Activated CD4-positive, alpha-beta T cell treated with anti-CD3 and anti-CD28 coated beads, Interleukin-2, amount 50 U/mL, for 1 hour (primary cell): Measurements from ENCODE around the gene DLST.

Source experiments
- DNase-seq: peaks from one replicate; pipeline ENCODE4 v3.0.0-alpha.2; 2020

The DLST gene

DNA sequence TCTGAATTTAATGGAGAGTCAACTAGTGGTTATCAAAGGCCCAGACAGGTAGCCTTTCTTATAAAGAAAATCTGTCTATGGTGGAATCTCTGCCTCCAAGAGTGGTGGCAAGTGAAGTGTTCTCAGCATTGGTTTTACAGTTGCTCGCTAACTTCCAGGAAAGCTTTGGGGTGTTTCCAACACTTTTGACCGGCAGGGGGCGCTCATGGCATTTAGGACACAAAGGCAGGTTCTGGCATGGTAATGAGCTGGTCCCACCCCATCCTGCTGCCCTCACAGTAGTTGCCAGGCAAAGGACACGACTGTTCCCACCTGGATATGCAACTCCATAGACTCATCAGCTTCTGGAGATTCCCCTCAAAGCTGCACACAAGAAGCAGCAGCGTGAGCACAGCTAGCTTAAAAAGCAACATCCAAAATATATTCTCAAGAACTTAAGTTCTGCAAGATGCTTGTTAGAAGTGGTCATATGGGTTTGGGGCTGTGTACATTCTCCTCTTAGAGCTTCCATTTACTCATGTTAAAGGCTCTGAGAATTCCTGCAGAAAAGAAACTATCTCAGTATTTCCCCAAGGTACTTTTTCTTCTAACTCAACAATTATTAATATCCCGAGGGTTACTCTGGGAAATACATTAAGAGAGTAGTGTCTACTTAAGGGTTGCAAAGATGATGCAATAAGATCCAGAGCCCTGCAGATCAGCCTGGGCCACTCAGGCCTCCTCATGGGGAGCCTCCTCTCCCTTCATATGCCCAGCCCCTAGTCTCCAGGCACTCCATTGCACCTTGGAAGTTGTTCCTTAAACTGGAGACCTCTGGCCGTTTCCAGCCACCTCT is 20.6 kb upstream of the DLST start:
- peak; percentile 96 for DNase-seq

DNA sequence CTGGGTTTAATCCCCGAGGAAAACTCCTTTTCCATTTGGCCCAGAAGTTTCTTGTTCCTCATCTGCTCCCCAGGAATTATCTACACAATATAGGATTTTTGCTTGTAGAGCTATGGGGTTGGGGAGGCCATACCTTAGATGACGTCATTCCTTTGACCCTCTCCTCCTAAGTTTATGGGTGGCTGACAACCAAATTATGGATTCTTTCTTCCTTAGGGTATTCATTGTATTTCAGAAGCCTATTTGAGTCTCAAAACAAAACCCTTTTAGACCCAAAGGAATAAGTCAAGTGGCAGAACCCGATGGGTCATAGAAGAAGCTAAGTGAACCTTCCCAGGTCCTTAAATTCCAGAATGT is 20.0 kb upstream of the DLST start:
- DNase-seq, result no peak

- no peak for DNase-seq
Observed at GRCh38 chr14:74863274-74863673, 18.4 kb upstream of the DLST start.

DNA sequence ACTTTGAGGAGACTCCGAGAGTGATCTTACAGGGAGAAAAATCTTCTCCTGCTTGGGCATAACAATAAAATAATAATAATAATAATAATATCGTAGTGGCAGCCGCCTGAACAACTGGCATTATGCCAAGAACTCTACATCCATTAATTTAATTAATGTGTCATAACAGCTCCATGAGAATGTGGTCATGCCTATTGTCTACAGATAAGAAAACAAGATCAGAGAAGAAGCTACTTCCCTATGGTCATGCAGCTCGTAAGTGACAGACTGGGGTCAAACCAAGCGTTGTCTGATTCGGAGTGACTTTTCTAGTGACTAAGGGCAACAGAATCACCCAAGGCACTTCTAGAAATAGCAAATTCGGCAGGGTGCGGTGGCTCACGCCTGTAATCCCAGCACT is 17.5 kb upstream of the DLST start:
- no peak for DNase-seq

DNA sequence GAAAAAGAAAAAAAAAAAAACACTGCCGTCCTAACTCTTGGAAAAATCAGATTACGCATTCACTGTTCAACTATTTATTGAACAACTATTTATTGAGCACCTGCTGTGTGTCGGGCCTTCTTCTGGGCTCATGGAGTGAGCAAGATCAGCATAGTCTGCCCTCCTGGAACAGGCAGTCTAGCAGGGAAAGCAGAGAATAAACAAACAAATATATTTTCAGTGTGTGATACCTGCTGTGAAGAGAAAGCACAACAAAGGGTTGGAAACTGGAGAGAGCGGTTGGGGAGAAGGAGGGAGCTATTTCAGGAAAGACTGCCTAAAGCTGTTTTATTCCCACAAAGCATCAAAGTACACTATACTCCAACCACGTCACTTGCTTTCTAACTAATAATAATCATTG is 16.6 kb upstream of the DLST start:
- no peak for DNase-seq

GRCh38 chr14:74866708-74867389 is 14.9 kb upstream of the DLST start:
- no peak for DNase-seq

DNA sequence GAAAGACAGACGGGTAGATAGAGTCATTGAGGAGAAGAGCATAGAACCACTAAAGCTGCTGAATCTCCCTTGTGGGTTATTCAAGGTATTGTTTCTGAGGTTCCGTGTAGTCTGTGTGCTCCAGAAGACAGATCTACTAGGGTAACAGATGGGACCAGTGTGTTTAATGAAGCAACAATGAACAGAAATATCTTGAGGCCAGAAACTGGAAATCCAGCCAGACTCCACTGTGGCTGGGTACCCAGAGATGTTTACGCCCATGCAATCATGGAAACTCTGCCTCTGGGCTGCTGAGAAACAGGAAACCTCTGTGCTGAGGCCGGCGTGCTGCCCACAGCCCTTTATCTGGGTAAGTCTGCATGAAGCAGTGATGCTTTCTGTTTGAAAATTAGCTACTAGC is 14.0 kb upstream of the DLST start:
- peak; percentile 54 for DNase-seq

DNA sequence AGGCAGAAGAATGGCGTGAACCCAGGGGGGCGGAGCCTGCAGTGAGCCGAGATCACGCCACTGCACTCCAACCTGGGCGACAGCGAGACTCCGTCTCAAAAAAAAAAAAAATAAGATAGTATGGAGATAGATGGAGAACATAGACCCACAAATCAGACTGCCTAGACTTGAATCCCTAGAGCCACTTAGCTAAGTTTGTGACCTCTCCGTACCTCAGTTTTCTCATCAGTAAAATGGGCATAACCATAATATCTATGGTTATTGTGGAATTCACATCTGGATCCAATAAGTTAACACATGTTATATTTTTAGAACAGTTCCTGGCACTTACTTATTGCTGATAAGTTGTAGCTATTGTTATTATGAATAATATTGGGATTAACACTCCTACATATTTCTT is 13.0 kb upstream of the DLST start:
- no peak for DNase-seq

DNA sequence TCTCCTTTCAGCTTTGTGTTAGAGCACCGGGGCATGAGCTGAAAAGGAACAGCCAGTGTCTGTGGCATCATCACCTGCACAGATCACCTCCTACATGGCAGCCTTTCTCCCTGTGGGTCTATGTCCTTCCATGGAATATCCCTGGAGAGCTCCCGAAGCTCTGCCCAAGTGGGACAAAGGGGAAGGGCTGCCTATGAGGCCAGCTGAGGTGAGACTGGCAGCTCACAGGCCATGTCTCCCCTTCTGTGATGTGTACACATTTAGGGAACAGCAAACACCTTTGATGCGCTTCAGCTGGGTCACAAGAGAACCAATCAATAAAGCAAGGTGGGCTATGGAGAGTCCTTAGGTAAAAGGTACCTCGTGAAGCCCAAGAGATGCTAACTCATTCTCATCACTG is 9.9 kb upstream of the DLST start:
- DNase-seq, result no peak

GRCh38 chr14:74875204-74875603 is 6.5 kb upstream of the DLST start:
- no peak for DNase-seq

DNA sequence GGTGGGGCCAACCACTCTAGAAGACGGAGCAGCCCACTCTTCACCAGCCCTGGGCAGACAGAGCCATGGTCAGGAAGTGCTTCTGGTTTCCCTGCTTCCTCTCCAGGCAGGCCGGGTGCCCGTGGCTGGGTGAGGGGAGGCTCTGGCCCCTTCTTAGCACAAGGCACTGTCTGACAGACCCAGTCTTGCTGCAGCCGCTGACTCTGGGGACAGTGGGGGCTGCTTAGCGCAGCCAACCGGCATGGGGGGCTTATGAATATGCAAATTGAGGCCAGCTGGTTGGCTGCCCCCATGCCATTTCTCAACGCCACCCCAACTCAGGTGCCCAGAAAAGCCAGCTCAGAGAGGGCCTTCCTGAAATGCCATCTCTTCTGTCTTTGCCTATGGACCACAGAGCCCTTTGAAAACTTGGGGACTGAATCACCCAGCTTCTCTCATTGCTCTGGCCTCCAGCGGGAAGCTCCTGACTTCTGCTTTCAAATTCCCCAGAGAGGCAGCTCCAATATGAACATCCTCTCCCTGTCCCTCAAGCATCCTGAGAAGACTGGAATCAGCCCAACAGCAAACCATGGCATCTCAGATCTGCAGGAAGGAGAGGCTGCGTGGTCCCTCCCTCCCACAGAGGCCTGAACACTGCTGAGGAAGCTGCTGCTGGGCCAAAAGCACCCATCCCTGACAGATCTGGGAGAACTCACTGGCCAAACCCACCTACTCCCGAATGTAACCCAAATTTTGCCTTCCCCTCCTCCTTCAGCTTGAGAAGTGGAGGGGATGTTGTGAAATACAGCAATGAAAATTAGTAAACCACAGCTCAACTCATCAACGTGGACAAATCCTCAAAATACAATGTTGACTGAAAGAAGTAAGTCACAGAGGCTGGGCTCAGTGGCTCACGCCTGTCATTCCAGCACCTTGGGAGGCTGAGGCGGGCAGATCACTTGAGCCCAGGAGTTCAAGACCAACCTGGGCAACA is 5.5 kb upstream of the DLST start, which contains the start of gene PROX2:
Gene PROX2, minus strand, starts transcription at position 205 of the 973 bp plus-strand sequence. CDS start 12,311 bp downstream, outside the sequence.
- DNase-seq, result peak; percentile 8

DNA sequence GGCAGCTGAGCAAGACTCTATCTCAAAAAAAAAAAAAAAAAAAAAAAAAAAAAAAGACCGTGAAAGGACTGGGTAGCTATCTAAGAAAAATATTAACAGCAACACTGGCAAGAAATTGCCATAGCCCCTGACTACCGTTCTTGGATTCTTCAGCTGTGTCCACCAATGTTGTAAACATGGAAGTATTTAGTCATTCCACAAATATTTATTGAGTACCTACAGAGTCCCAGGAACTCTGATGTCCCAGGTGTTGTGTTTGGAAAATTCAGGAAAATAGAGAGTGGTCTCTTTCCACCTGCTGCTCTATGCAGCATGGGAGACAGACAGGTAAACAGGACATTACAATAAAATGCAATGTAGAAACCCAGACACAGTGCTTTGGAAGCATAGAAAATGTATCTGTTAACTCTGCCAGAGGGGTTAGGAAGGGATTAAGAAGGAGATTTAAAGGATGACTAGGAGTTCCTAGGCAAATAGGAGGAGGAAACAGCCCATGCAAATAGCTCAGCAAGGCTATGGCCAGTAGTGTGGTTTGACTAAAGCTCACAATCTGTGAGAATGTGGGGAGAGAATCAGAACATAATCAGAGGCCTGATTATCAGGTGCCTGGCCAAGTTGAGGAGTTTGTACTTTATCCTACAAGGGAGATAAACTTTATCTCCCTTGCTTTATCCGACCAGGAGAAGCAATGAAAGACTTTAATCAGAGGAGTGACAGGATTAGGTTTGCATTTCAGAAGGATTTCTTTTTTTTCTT is 2.1 kb upstream of the DLST start:
- no peak for DNase-seq

DNA sequence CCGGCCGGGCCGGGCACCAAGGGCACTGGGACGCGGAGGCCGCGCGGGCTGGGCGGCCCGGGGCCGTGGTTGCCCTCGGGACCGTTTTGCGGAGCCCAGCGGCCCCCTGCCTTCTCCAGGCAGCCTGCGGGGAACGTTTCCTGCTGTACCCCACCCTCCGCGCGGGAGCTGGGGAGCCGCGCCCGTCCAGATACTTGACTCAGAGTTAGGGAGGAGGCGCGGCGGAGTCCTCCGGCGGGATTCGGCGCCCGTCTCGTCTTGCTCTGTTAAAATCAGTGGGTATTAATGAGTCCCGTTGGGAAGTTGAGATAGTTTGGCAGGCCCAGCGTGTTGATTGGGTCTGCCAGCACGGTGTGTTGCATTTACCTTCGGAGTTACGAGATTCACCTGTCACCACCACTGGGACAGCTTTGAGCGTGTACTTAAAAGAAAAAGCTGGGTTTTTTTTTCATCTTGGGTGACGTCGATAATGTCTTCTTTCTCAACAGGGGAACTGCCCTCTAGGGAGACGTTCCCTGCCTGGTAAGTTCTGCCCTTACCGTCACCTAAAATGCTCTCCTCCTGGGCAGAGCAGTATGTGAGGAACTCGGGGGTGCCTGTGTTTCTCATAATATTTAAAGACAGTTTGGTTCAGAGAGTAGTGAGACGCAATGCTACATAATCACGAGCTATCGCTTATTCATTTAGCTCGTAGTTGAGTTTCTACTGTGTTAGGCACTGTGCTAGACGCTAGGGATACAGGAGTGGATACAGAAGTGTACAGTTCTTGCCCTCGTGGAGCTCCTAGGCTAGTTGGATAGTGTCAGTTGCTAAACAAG is 596 bp downstream of the DLST start:
- peak; percentile 51 for DNase-seq

DNA sequence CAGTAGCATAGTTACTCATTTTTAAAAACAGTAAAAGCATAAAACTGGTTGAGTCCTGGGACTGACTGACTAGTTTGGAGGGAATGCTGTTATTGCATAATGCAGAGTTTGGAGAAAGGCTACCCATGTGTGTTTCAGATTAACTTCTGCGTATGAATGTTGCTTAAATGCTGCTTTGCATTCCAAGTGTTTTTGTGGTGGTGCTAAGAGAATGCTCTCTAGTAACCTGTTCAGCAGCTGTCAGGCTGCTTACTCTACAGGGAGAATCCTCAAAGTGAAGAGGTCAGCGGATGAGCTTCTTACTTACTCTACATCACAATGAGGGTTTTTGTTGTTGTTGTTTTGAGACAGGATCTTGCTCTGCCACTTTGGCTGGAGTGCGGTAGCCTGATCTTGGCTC is 4.3 kb downstream of the DLST start:
- DNase-seq, result no peak

GRCh38 chr14:74888164-74889158 is 6.7 kb downstream of the DLST start:
- no peak for DNase-seq

DNA sequence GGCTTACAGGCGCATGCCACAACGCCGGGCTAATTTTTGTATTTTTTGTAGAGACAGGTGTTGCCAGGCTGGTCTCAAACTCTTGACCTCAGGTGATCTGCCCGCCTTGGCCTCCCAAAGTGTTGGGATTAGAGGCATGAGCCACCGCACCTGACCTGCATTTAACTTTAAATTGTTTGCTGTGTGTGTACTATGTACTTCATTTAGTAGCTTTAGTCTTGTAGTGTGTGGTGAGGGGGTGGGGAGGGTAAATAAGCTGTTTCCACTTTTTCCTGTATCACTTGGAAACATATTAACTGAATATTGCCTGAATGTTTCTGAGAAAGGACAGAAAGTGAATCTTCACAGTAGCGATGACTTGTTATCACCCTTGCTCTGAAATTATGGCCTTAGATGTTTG is 8.5 kb downstream of the DLST start:
- no peak for DNase-seq

- DNase-seq, result no peak
Observed at GRCh38 chr14:74891870-74892269, 10.2 kb downstream of the DLST start.

DNA sequence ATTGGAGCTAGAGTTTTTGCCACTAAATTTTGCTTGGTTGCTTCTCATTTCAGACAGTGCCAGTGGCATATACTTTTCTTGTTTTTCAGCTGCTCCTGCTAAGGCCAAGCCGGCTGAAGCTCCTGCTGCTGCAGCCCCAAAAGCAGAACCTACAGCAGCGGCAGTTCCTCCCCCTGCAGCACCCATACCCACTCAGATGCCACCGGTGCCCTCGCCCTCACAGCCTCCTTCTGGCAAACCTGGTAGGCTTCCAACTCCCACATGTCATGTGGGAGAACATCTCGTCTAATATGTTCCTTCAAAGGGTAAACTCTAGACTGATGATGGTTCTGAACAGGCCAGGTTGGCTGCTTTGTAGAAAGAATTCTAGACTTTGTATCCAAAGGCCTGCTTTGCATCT is 11.0 kb downstream of the DLST start:
- no peak for DNase-seq

GRCh38 chr14:74893614-74894091 is 11.9 kb downstream of the DLST start:
- DNase-seq, result no peak

GRCh38 chr14:74896400-74896799 is 14.7 kb downstream of the DLST start:
- no peak for DNase-seq
